Panc1 (cell line): ENCODE results near the gene COQ9. TPM values are rescaled to one million over a fixed set of nuclear protein-coding genes. Genes with fewer than 3 reads are reported as not detected.

ENCODE experiments used
- ATAC-seq: fragments of 200-7000 bp; cut with Tn5 transposase; 2 replicates; pipeline ENCODE4 v1.9.1; 2020; ENCODE audit warnings: mild to moderate bottlenecking, moderate library complexity
- BruUV-seq: library from RNA; stranded (reverse); fragments of 400-500 nt; replicated peaks from 2 replicates; lab custom pipeline; 2021; lab: Mats Ljungman, UMichigan
- CTCF ChIA-PET: fragments of 300-600 bp; sonication (Branson Sonifier 250); formaldehyde crosslinking; loops from one replicate; lab custom pipeline; 2022; ENCODE audit warnings: antibody characterized with exemption; lab: Charles Lee
- POLR2A ChIA-PET: fragments of 300-600 bp; sonication (Branson Sonifier 250); formaldehyde crosslinking; loops from one replicate; lab custom pipeline; 2022; ENCODE audit warnings: antibody characterized with exemption; lab: Charles Lee
- DNase-seq: peaks from one replicate; pipeline ENCODE4 v3.0.0-alpha.2; 2010; ENCODE audit warnings: low read depth, low spot score
- H3K27ac ChIP-seq: 2 replicates; pipeline ENCODE4 v1.5.1; 2011; ENCODE audit warnings: mild to moderate bottlenecking, low read length, inconsistent platforms
- H3K27me3 ChIP-seq: fragments of 200-500 bp; sonication (Bioruptor generic); 2 replicates; pipeline ENCODE4 v1.6.0; 2014; ENCODE audit warnings: low read length, inconsistent platforms; ENCODE audit not compliant: control insufficient read depth, insufficient read depth
- H3K36me3 ChIP-seq: fragments of 200-500 bp; sonication (Bioruptor generic); 2 replicates; pipeline ENCODE4 v1.5.1; 2014; ENCODE audit warnings: inconsistent platforms, mild to moderate bottlenecking, low read length, moderate library complexity; ENCODE audit not compliant: control insufficient read depth, insufficient read depth
- H3K4me1 ChIP-seq: 2 replicates; pipeline ENCODE4 v1.5.1; 2011; ENCODE audit warnings: inconsistent platforms, mild to moderate bottlenecking, low read length, moderate library complexity; ENCODE audit not compliant: control insufficient read depth, insufficient read depth
- H3K4me3 ChIP-seq, 2 experiments: 2 replicates each; pipeline ENCODE4 v1.5.1; 2011 to 2012; ENCODE audit warnings: low read depth in 2 of 2, low read length in 2 of 2, mild to moderate bottlenecking in 2 of 2, inconsistent platforms in 1 of 2, moderate library complexity in 1 of 2
- H3K9me3 ChIP-seq: fragments of 200-500 bp; sonication (Bioruptor generic); 2 replicates; pipeline ENCODE4 v1.5.1; 2014; ENCODE audit warnings: low read depth, mild to moderate bottlenecking, inconsistent platforms, low read length, moderate library complexity; ENCODE audit not compliant: control insufficient read depth, insufficient read depth
- POLR2AphosphoS5 ChIP-seq: IDR thresholded peaks from 2 replicates; pipeline ENCODE4 v1.6.1; 2012; ENCODE audit warnings: mild to moderate bottlenecking, low read depth, low read length, moderate library complexity
- REST ChIP-seq, 2 experiments: IDR thresholded peaks; 2 replicates each; pipeline ENCODE4 v1.6.1; 2011 to 2012; ENCODE audit warnings: low read depth in 2 of 2, control low read depth in 1 of 2, low read length in 1 of 2, mild to moderate bottlenecking in 1 of 2, moderate library complexity in 1 of 2; ENCODE audit not compliant: insufficient read depth in 1 of 2
- SIN3A ChIP-seq: IDR thresholded peaks from 2 replicates; pipeline ENCODE4 v1.6.1; 2012; ENCODE audit warnings: low read depth, mild to moderate bottlenecking, low read length, moderate library complexity, borderline replicate concordance; ENCODE audit not compliant: insufficient read depth
- TCF7L2 ChIP-seq: IDR thresholded peaks from 2 replicates; pipeline ENCODE4 v1.6.1; 2011; ENCODE audit warnings: mild to moderate bottlenecking, low read depth, low read length, inconsistent platforms
- in situ Hi-C: cut with HindIII; loops from 2 replicates; pipeline ENCODE4 v1.10.0; 2016; ENCODE audit warnings: low sequenced_read_pairs, low pct_unique_long_range_greater_than_20kb
- intact Hi-C: fragments of 100-400 bp; cut with micrococcal nuclease; formaldehyde crosslinking; loops from one replicate; pipeline ENCODE4 v1.10.0; 2022; ENCODE audit not compliant: unreplicated experiment
- total RNA-seq: library from RNA; stranded (reverse); gene quantifications from one replicate; pipeline ENCODE4 v1.2.1, GENCODE V29; 2021; ENCODE audit not compliant: unreplicated experiment
- TF ChIP-seq, protein P1 (sequence below): fragments of 450-650 bp; IDR thresholded peaks from 2 replicates; pipeline ENCODE4 v1.5.1; 2017; ENCODE audit warnings: mild to moderate bottlenecking

Gene COQ9
- total RNA-seq, 1 experiment from 2014 or later: 48.5 TPM

DNA sequence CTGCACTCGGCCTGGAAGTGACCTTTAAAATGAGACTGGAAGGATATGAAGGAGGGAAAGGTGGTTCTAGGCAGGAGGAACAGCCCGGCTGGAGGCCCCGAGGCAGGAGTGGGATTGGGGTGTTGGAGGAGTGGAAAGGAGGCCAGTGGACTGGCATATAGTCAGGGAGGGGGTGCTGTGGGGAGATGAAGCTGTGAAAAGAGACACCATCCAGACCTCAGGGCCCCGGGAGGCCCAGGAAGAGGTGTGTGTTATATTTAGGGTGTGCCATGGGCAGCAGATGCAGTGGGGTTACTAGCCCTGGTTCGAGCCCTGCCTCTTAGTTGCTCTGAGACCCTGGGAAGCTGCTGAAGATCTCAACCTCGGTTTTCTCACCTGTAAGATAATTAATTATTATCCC, 57.9 kb downstream of the COQ9 start:
- in situ Hi-C loops: no loop called here
- no TSS peak for BruUV-seq
- no peak for ATAC-seq
- POLR2A ChIA-PET: no interaction called here
- CTCF ChIA-PET: no interaction called here
- Histone ChIP-seq H3K9me3 (no peaks in the 10 kb centered on the region), H3K27me3 (no peaks in the 10 kb centered on the region), H3K36me3 (no peaks in the 10 kb centered on the region), H3K4me3 (no peak overlapping the region), H3K27ac (no peak overlapping the region), H3K4me1 (no peaks in the 10 kb centered on the region)
- intact Hi-C loops: no loop called here
- no peak for DNase-seq
- TF ChIP-seq, protein P1, sequence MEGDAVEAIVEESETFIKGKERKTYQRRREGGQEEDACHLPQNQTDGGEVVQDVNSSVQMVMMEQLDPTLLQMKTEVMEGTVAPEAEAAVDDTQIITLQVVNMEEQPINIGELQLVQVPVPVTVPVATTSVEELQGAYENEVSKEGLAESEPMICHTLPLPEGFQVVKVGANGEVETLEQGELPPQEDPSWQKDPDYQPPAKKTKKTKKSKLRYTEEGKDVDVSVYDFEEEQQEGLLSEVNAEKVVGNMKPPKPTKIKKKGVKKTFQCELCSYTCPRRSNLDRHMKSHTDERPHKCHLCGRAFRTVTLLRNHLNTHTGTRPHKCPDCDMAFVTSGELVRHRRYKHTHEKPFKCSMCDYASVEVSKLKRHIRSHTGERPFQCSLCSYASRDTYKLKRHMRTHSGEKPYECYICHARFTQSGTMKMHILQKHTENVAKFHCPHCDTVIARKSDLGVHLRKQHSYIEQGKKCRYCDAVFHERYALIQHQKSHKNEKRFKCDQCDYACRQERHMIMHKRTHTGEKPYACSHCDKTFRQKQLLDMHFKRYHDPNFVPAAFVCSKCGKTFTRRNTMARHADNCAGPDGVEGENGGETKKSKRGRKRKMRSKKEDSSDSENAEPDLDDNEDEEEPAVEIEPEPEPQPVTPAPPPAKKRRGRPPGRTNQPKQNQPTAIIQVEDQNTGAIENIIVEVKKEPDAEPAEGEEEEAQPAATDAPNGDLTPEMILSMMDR: no peak
- TF ChIP-seq TCF7L2: no peak
- no peak for TF ChIP-seq REST (IDR thresholded peaks at IDR 0.05; ENCODE audit: insufficient read depth in 1 of 2, low read depth in 2 of 2, low read length in 1 of 2)
- TF ChIP-seq POLR2AphosphoS5: no peak
- TF ChIP-seq SIN3A: no peak

DNA sequence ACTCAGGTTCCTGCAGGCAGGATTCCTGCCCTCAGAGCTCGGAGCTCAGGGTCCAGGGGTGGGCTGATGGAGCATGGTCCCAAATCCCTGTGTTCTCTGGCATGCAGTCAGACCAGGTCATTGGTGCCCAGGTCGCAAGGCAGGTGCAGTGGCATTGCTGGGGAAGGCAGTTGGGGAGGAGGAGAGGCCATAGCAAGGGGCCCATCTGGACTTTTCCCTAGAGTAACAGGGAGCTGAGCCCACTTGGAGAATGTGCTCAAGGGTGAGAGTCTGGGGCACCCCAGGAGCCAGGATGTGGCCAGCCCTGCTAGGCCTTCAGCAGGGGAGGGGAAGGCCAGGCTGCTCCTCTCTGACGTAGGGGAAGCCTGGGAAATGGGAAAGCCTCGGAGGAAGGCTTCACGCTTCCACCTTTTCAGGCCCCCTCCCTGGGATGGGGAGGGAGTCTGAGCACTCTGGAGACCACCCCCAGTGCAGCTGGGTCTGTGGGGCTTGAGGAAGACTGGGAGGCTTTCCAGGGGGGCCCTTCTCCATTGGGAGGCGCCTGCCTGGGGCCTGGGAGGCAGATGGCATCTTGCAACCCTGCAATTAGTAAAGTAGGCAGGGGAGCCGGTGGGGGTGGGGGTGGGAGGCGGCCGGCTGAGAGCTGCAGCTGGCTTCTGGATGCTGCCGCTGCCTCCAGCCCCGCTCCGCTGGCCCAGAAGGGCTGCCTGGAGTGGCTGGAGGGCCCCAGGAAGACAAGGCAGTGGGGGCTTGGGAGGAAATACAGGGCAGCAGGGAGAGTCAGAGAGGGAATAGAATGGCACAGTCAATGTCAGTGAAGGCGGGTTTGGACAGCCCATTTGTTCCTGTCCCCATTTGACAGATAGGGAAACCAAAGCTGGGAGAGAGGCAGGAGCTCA, 60.1 kb downstream of the COQ9 start:
- Histone ChIP-seq H3K4me1 (no peaks in the 10 kb centered on the region), H3K9me3 (no peaks in the 10 kb centered on the region), H3K27ac (no peak overlapping the region), H3K27me3 (no peaks in the 10 kb centered on the region), H3K4me3 (no peak overlapping the region), H3K36me3 (no peaks in the 10 kb centered on the region)
- POLR2A ChIA-PET: no interaction called here
- TF ChIP-seq REST (IDR thresholded peaks at IDR 0.05; ENCODE audit: insufficient read depth in 1 of 2, low read depth in 2 of 2, low read length in 1 of 2) (no peak), SIN3A (no peak), TCF7L2 (no peak), POLR2AphosphoS5 (no peak)
- TF ChIP-seq, protein P1: no peak
- ATAC-seq (no peak; the same call in 1 of the 2 replicates), DNase-seq (no peak)
- CTCF ChIA-PET: no interaction called here
- BruUV-seq: no TSS peak
- in situ Hi-C loops: no loop called here
- intact Hi-C loops: no loop called here
